Breast epithelium (tissue), 4 donors: ENCODE data around the gene PLB1. TPM values are rescaled to one million over a fixed set of nuclear protein-coding genes. Genes with fewer than 3 reads are reported as not detected.

Experiments
- DNase-seq, 2 donors: peaks; one replicate each; pipeline ENCODE4 v3.0.0-alpha.2; 2019; ENCODE audit warnings: low spot score in 2 of 2
- H3K27ac ChIP-seq, 2 donors: fragments of 200-600 bp; sonication (generic) in 1 of 2; one replicate each; pipeline ENCODE4 v1.5.1; 2016 to 2019; ENCODE audit warnings: mild to moderate bottlenecking in 1 of 2
- H3K27me3 ChIP-seq, 2 donors: fragments of 200-600 bp; sonication (generic) in 1 of 2; one replicate each; pipeline versions ENCODE4 v1.5.1 to v1.6.0; 2017 to 2019; ENCODE audit warnings: control low read depth in 1 of 2, mild to moderate bottlenecking in 1 of 2
- H3K36me3 ChIP-seq: fragments of 200-600 bp; one replicate; pipeline ENCODE4 v1.5.1; 2019
- H3K4me1 ChIP-seq, 2 donors: fragments of 200-600 bp; sonication (generic); one replicate each; pipeline ENCODE4 v1.5.1; 2016 to 2019; ENCODE audit warnings: control low read depth in 1 of 2
- H3K4me3 ChIP-seq, 3 donors: fragments of 200-600 bp; sonication (generic); 1 replicate in 2 of 3; 2 replicates in 1 of 3; pipeline ENCODE4 v1.5.1; 2016 to 2019; ENCODE audit warnings: mild to moderate bottlenecking in 3 of 3, moderate library complexity in 2 of 3
- H3K9me3 ChIP-seq, 2 donors: fragments of 200-600 bp; sonication (generic) in 1 of 2; one replicate each; pipeline ENCODE4 v1.5.1; 2016 to 2019; ENCODE audit warnings: control low read depth in 1 of 2
- POLR2A ChIP-seq: fragments of 450-650 bp; IDR thresholded peaks from one replicate; pipeline ENCODE4 v1.6.1; 2016; ENCODE audit warnings: antibody characterized with exemption, mild to moderate bottlenecking, moderate library complexity
- POLR2AphosphoS5 ChIP-seq, 3 donors: sonication (generic); formaldehyde crosslinking; IDR thresholded peaks; one replicate each; pipeline ENCODE4 v1.6.1; 2017; ENCODE audit warnings: antibody characterized with exemption in 3 of 3
- intact Hi-C: fragments of 100-400 bp; cut with DNase I; formaldehyde crosslinking; loops from one replicate; pipeline ENCODE4 v1.15.1; 2023; ENCODE audit warnings: low total_unique reads
- total RNA-seq, 3 donors: library from RNA; depleted of rRNA; stranded (reverse); fragments of >200 nt; gene quantifications; one replicate each; pipeline ENCODE4 v1.1.0, GENCODE V29; 2016
- TF ChIP-seq, protein P1 (sequence below), 3 donors: fragments of 450-650 bp; IDR thresholded peaks; one replicate each; pipeline ENCODE4 v1.5.1; 2016 to 2017; ENCODE audit warnings: antibody characterized with exemption in 3 of 3, mild to moderate bottlenecking in 3 of 3, moderate library complexity in 3 of 3

PLB1 gene
- total RNA-seq, 3 donors from 2014 or later = 5.6 to 11.9 (median 8.8) TPM

DNA sequence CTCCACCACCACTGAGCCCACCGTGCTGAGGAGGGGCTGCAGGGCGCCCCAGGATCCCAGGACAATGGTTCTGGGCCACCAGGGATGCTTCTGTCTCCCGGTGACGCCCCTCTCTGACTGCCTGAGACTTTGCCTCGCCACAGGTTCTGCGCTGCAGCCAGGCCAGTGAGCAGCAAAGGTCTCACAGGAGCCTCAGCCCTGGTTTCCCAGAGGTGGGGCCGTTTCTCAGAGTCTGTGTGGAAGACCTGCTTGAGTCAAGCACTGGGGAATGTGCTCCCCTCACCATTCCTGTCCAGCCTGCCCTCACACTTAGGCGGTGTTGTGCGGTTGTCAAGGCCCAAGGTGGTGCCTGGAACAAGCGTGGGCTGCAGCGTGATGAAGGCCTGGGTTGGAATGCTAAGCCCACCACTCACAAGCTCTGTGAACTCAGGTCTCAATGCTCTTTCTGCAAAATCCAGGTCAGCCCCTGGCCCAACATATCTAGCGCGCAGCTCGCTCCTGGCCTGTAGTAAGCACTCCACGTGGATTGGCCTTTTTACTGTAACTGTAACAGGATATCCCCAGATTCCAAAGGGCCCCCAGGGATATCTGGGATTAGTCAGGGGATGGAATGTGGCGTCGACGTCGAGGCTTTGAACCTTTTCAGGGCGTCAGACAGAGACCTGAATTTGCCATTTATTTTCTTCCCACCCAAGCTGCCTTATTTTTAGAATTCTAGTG is 47.6 kb downstream of the PLB1 start:
- intact Hi-C loops = no loop called here

DNA sequence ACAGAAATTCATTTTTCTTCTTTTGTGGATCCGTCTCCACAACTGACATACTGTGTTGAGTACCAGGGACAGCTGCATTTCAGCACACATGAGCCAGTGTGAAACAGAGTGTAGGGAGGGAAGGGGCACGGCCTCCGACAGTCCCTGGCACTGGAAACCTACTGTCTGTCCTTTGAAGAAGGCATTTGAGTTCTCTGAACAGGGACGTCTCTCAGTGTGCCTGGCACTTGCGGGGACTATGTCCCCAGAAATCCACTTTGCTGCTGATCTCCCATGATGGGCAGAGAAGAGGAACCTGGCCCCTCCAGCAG is 48.1 kb downstream of the PLB1 start:
- no peak for DNase-seq
- Histone ChIP-seq H3K4me3 (no peak overlapping the region), H3K9me3 (no peaks in the 10 kb centered on the region), H3K27me3 (no peaks in the 10 kb centered on the region), H3K27ac (peak overlapping the region in 1 of 2 donors; percentile 68), H3K36me3 (no peaks in the 10 kb centered on the region), H3K4me1 (peaks cover 0 to 4% of the 10 kb centered on the region in 2 donors)
- intact Hi-C loops = no loop called here
- TF ChIP-seq POLR2A (no peak), POLR2AphosphoS5 (IDR thresholded peaks at IDR 0.05) (no peak)
- TF ChIP-seq, protein P1, sequence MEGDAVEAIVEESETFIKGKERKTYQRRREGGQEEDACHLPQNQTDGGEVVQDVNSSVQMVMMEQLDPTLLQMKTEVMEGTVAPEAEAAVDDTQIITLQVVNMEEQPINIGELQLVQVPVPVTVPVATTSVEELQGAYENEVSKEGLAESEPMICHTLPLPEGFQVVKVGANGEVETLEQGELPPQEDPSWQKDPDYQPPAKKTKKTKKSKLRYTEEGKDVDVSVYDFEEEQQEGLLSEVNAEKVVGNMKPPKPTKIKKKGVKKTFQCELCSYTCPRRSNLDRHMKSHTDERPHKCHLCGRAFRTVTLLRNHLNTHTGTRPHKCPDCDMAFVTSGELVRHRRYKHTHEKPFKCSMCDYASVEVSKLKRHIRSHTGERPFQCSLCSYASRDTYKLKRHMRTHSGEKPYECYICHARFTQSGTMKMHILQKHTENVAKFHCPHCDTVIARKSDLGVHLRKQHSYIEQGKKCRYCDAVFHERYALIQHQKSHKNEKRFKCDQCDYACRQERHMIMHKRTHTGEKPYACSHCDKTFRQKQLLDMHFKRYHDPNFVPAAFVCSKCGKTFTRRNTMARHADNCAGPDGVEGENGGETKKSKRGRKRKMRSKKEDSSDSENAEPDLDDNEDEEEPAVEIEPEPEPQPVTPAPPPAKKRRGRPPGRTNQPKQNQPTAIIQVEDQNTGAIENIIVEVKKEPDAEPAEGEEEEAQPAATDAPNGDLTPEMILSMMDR (IDR thresholded peaks at IDR 0.05) = no peak

More for the DNA sequence above, 47.6 kb downstream of the PLB1 start:
- H3K4me1 ChIP-seq = peaks cover 0 to 4% of the 10 kb centered on the region in 2 donors
- no peak overlapping the region for H3K27ac ChIP-seq
- H3K9me3 ChIP-seq = no peaks in the 10 kb centered on the region
- TF ChIP-seq POLR2A = no peak
- TF ChIP-seq POLR2AphosphoS5 (IDR thresholded peaks at IDR 0.05) = no peak
- TF ChIP-seq, protein P1 (IDR thresholded peaks at IDR 0.05) = no peak
- no peaks in the 10 kb centered on the region for H3K36me3 ChIP-seq
- H3K4me3 ChIP-seq = no peak overlapping the region
- DNase-seq = no peak
- H3K27me3 ChIP-seq = no peaks in the 10 kb centered on the region

DNA sequence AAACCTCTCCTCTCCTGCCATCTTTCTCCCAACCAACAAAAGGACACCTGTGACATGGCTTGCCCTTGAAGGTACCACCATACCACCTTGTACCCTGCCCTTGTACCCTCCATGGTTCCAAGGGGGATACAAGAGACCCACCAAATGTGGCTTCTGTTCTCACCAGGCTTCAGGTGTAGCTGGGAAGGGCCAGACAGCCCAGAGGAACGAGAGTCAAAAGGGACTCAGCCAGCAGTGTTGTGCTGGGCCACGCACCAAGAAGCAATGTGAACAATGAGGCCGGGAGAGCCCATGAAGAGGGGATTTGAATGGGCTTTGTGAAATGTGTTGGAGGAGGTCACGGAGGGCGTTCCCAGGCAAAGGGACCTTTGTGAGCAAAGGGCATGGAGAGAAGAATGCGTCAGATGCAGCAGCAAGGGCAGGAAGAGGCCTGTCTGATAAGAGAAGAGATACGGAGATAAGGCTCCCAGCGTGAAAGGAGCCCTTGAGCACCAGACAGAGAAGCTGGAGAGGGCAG is 48.6 kb downstream of the PLB1 start:
- no peaks in the 10 kb centered on the region for H3K9me3 ChIP-seq
- TF ChIP-seq POLR2AphosphoS5 (IDR thresholded peaks at IDR 0.05) (no peak), POLR2A (no peak)
- TF ChIP-seq, protein P1 (IDR thresholded peaks at IDR 0.05) = no peak
- DNase-seq = no peak
- H3K27ac ChIP-seq = peak overlapping the region; percentile 9 to 68
- H3K36me3 ChIP-seq = no peaks in the 10 kb centered on the region
- H3K27me3 ChIP-seq = no peaks in the 10 kb centered on the region
- intact Hi-C loops = no loop called here
- peaks cover 0 to 4% of the 10 kb centered on the region in 2 donors for H3K4me1 ChIP-seq
- H3K4me3 ChIP-seq = no peak overlapping the region

DNA sequence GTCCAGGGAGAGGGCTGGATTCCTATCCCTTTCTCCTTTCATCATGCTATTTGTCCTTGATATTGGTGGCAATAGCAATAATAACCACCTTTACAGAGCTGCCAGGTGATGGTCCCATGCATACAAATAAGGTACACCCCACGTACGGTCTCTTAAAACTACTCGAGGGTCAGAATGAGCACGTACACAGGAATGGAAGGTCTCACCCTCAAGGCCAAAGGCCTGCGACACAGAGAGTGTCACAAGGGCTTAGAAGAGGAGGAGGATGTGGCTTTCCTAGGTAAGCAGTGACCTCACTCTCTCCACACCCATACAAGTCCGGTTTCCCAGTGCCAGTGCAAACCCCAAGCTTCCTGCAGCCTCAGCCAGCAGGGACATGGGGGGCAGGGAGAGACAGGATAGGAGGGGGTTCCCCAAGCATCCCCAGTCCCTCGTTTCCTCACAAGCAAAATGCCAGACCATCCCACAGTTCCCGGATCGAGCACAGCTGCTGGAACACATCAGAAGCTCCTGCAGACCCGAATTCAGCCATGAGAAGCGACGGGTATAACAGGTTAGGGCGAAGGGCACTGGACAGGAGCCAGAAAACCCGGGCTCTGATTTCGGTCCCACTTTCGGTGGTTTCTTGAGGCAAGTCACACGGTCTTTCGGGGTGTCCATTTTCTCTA is 49.2 kb downstream of the PLB1 start:
- Histone ChIP-seq H3K27ac (peak overlapping the region; percentile 9 to 68), H3K27me3 (no peaks in the 10 kb centered on the region), H3K4me3 (no peak overlapping the region), H3K4me1 (peaks cover 0 to 4% of the 10 kb centered on the region in 2 donors), H3K36me3 (no peaks in the 10 kb centered on the region), H3K9me3 (no peaks in the 10 kb centered on the region)
- peak in 1 of 3 donors; percentile 34 for TF ChIP-seq POLR2AphosphoS5 (IDR thresholded peaks at IDR 0.05)
- TF ChIP-seq, protein P1 (IDR thresholded peaks at IDR 0.05) = no peak
- TF ChIP-seq POLR2A = no peak
- intact Hi-C loops = no loop called here
- no peak for DNase-seq
